Smooth muscle cell (in vitro differentiated cells): Measurements from ENCODE around the gene RNF14. TPM values are rescaled to one million over a fixed set of nuclear protein-coding genes. Genes with fewer than 3 reads are reported as not detected.
A peak's percentile ranks its signal among the peaks of the same experiment; 100 is the strongest.

Experiments
- DNase-seq: peaks from one replicate; lab custom pipeline; 2025; ENCODE audit not compliant: unreplicated experiment; lab: John Stamatoyannopoulos, UW
- H2AFZ ChIP-seq: fragments of 200-600 bp; sonication (generic); 2 replicates; pipeline ENCODE4 v1.6.0; 2016; ENCODE audit warnings: antibody characterized with exemption, low read depth, mild to moderate bottlenecking
- H3F3A ChIP-seq: fragments of 200-600 bp; sonication (generic); 2 replicates; pipeline ENCODE4 v1.6.0; 2017; ENCODE audit warnings: antibody characterized with exemption, low read depth
- H3K27ac ChIP-seq: fragments of 200-600 bp; sonication (generic); 2 replicates; pipeline ENCODE4 v1.5.1; 2016; ENCODE audit warnings: low read depth, mild to moderate bottlenecking
- H3K27me3 ChIP-seq: fragments of 200-600 bp; sonication (generic); 2 replicates; pipeline ENCODE4 v1.6.1; 2016; ENCODE audit warnings: low read depth, mild to moderate bottlenecking
- H3K36me3 ChIP-seq: fragments of 200-600 bp; sonication (generic); 2 replicates; pipeline ENCODE4 v1.5.1; 2016; ENCODE audit warnings: low read depth
- H3K4me1 ChIP-seq: fragments of 200-600 bp; sonication (generic); 2 replicates; pipeline ENCODE4 v1.5.1; 2016; ENCODE audit warnings: low read depth
- H3K4me2 ChIP-seq: fragments of 200-600 bp; sonication (generic); 2 replicates; pipeline ENCODE4 v1.6.0; 2016; ENCODE audit warnings: mild to moderate bottlenecking
- H3K4me3 ChIP-seq: fragments of 200-600 bp; sonication (generic); 2 replicates; pipeline ENCODE4 v1.5.1; 2016; ENCODE audit warnings: mild to moderate bottlenecking
- H3K79me2 ChIP-seq: fragments of 200-600 bp; sonication (generic); 2 replicates; pipeline ENCODE4 v1.6.0; 2016; ENCODE audit warnings: low read depth, mild to moderate bottlenecking
- H3K9ac ChIP-seq: fragments of 200-600 bp; sonication (generic); 2 replicates; pipeline ENCODE4 v1.6.0; 2016; ENCODE audit warnings: low read depth
- H3K9me3 ChIP-seq: fragments of 200-600 bp; sonication (generic); replicated peaks from 2 replicates; pipeline ENCODE4 v1.5.1; 2016; ENCODE audit warnings: low read depth
- H4K20me1 ChIP-seq: fragments of 200-600 bp; sonication (generic); 2 replicates; pipeline ENCODE4 v1.6.0; 2016; ENCODE audit warnings: low read depth
- CTCF ChIP-seq: fragments of 200-600 bp; sonication (generic); IDR thresholded peaks from 2 replicates; pipeline ENCODE4 v1.5.1; 2017; ENCODE audit warnings: borderline replicate concordance, mild to moderate bottlenecking, antibody characterized with exemption; ENCODE audit not compliant: insufficient read depth, poor library complexity, severe bottlenecking
- WGBS: methylation state at CpG from one replicate; pipeline ENCODE4 v1.1.7; 2016; ENCODE audit warnings: low lambda C conversion rate; 5-methylcytosine and 5-hydroxymethylcytosine counted together
- polyA plus RNA-seq: library from polyadenylated mRNA; unstranded; fragments of >200 nt; fragmentation: Nextera tagmentation; extraction: Ambion mirVana; gene quantifications from 2 replicates; pipeline ENCODE4 v1.2.1, GENCODE V29; 2016
- total RNA-seq: library from RNA; depleted of rRNA; stranded (reverse); fragments of >200 nt; gene quantifications from 2 replicates; pipeline ENCODE4 v1.2.3, GENCODE V29; 2014

The RNF14 gene
- total and polyA plus RNA-seq, 2 experiments from 2014 or later = 43.8 to 76.4 TPM

GRCh38 chr5:141992349-141992963 lies 23.6 kb downstream of the RNF14 start:
- TF ChIP-seq CTCF = peak; percentile 86
- H2AFZ ChIP-seq = no peak overlapping the region
- H3K4me2 ChIP-seq = no peak overlapping the region
- H4K20me1 ChIP-seq = peaks cover 17% of the 10 kb centered on the region
- H3K9ac ChIP-seq = no peak overlapping the region
- H3K36me3 ChIP-seq = peaks cover 26% of the 10 kb centered on the region
- no peak overlapping the region for H3K27ac ChIP-seq
- no peak for DNase-seq
- H3K4me3 ChIP-seq = no peak overlapping the region
- peaks cover 9% of the 10 kb centered on the region for H3F3A ChIP-seq
- peaks cover 5% of the 10 kb centered on the region for H3K79me2 ChIP-seq
- no peaks in the 10 kb centered on the region for H3K4me1 ChIP-seq
- 42% methylated on average over 2 of the region's 2 CpGs for WGBS
- H3K27me3 ChIP-seq = no peaks in the 10 kb centered on the region
- no peaks in the 10 kb centered on the region for H3K9me3 ChIP-seq

- H3K4me1 ChIP-seq = no peaks in the 10 kb centered on the region
Measured at GRCh38 chr5:141994511-141995136, 25.7 kb downstream of the RNF14 start.

GRCh38 chr5:141995656-141996055 lies 26.8 kb downstream of the RNF14 start:
- Histone ChIP-seq H3K9me3 (no peaks in the 10 kb centered on the region), H3K4me1 (no peaks in the 10 kb centered on the region), H3K9ac (no peak overlapping the region), H3K4me3 (no peak overlapping the region), H3K27ac (no peak overlapping the region), H3F3A (peaks cover 4% of the 10 kb centered on the region), H3K79me2 (peaks cover 5% of the 10 kb centered on the region), H3K4me2 (no peak overlapping the region), H4K20me1 (peaks cover 17% of the 10 kb centered on the region), H3K27me3 (no peaks in the 10 kb centered on the region), H2AFZ (no peak overlapping the region), H3K36me3 (peaks cover 14% of the 10 kb centered on the region)
- DNase-seq = no peak
- 99% methylated on average over 3 of the region's 3 CpGs for WGBS
- TF ChIP-seq CTCF = no peak

More at GRCh38 chr5:141994511-141995136, 25.7 kb downstream of the RNF14 start:
- Histone ChIP-seq H3K9me3 (no peaks in the 10 kb centered on the region), H4K20me1 (peaks cover 17% of the 10 kb centered on the region), H3K4me3 (no peak overlapping the region), H3F3A (peaks cover 9% of the 10 kb centered on the region), H2AFZ (no peak overlapping the region), H3K27ac (no peak overlapping the region), H3K79me2 (peaks cover 5% of the 10 kb centered on the region), H3K9ac (no peak overlapping the region), H3K4me2 (no peak overlapping the region), H3K36me3 (peaks cover 14% of the 10 kb centered on the region), H3K27me3 (no peaks in the 10 kb centered on the region)
- WGBS = 88% methylated on average over 4 of the region's 4 CpGs
- DNase-seq = no peak
- no peak for TF ChIP-seq CTCF
